HG03108 (cell line): Measurements from ENCODE around the gene NOTCH2.
"Not testable (repeated sequence)": the region's sequence is repeated elsewhere in the genome, so short reads cannot be mapped to it uniquely, and the experiment has no call there.

Experiments used
- ATAC-seq: cut with Tn5 transposase; IDR thresholded peaks from one replicate; pipeline ENCODE4 v1.9.1; 2021; ENCODE audit warnings: moderate library complexity; ENCODE audit not compliant: unreplicated experiment

The NOTCH2 gene

GRCh38 chr1:120069067-120069919 is at the start of gene NOTCH2:
Gene NOTCH2, minus strand, starts transcription at chr1:120069662. Its CDS starts 256 bp downstream, at chr1:120069406.
- not testable (repeated sequence) for ATAC-seq

GRCh38 chr1:120117371-120118177 is 48.1 kb upstream of the NOTCH2 start:
- ATAC-seq: peak; percentile 76

GRCh38 chr1:120116094-120116493 is 46.6 kb upstream of the NOTCH2 start:
- ATAC-seq: not testable (repeated sequence)

- not testable (repeated sequence) for ATAC-seq
Measured at GRCh38 chr1:120113134-120113533, 43.7 kb upstream of the NOTCH2 start.

- ATAC-seq: not testable (repeated sequence)
Measured at GRCh38 chr1:120112212-120112611, 42.8 kb upstream of the NOTCH2 start.

GRCh38 chr1:120111771-120112170 is 42.3 kb upstream of the NOTCH2 start:
- ATAC-seq: not testable (repeated sequence)

GRCh38 chr1:120111008-120111407 is 41.5 kb upstream of the NOTCH2 start:
- ATAC-seq: not testable (repeated sequence)

GRCh38 chr1:120109656-120110055 is 40.2 kb upstream of the NOTCH2 start:
- not testable (repeated sequence) for ATAC-seq

GRCh38 chr1:120109180-120109579 is 39.7 kb upstream of the NOTCH2 start:
- not testable (repeated sequence) for ATAC-seq

GRCh38 chr1:120105288-120105687 is 35.8 kb upstream of the NOTCH2 start:
- ATAC-seq: not testable (repeated sequence)

- not testable (repeated sequence) for ATAC-seq
Measured at GRCh38 chr1:120103768-120104167, 34.3 kb upstream of the NOTCH2 start.

- ATAC-seq: not testable (repeated sequence)
Measured at GRCh38 chr1:120101593-120101992, 32.1 kb upstream of the NOTCH2 start.

- ATAC-seq: not testable (repeated sequence)
Measured at GRCh38 chr1:120100590-120100989, 31.1 kb upstream of the NOTCH2 start.

GRCh38 chr1:120098986-120099759 is 29.7 kb upstream of the NOTCH2 start:
- not testable (repeated sequence) for ATAC-seq

- ATAC-seq: not testable (repeated sequence)
Measured at GRCh38 chr1:120096981-120097545, 27.6 kb upstream of the NOTCH2 start.

GRCh38 chr1:120093548-120094181 is 24.2 kb upstream of the NOTCH2 start:
- ATAC-seq: not testable (repeated sequence)

GRCh38 chr1:120092232-120093218 is 23.1 kb upstream of the NOTCH2 start:
- not testable (repeated sequence) for ATAC-seq

GRCh38 chr1:120090830-120091229 is 21.4 kb upstream of the NOTCH2 start:
- not testable (repeated sequence) for ATAC-seq

- not testable (repeated sequence) for ATAC-seq
Measured at GRCh38 chr1:120087959-120088358, 18.5 kb upstream of the NOTCH2 start.
